Pancreas (tissue), 10 donors: ENCODE data around the gene PPIF. TPM values are rescaled to one million over a fixed set of nuclear protein-coding genes. Genes with fewer than 3 reads are reported as not detected.

Source experiments
- ATAC-seq, 4 donors: fragments of 200-7000 bp; cut with Tn5 transposase; one replicate each; pipeline versions ENCODE4 v1.8.0 to v1.9.1; 2020; ENCODE audit warnings: mild to moderate bottlenecking in 4 of 4, moderate library complexity in 4 of 4
- DNase-seq, 6 donors: peaks; one replicate each; pipeline ENCODE4 v3.0.0-alpha.2; 2020
- FAIRE-seq: peaks from 2 replicates; lab custom pipeline; 2012; peaks lifted over from hg19 to GRCh38; lab: Jason Lieb, UNC
- H3K27ac ChIP-seq, 4 donors: fragments of 200-600 bp; sonication (generic); 1 replicate in 3 of 4; 2 replicates in 1 of 4; pipeline versions ENCODE4 v1.5.0 to v1.8.0; 2020
- H3K27me3 ChIP-seq, 4 donors: fragments of 200-600 bp; one replicate each; pipeline ENCODE4 v1.8.0; 2021
- H3K36me3 ChIP-seq, 3 donors: fragments of 200-600 bp; sonication (generic) in 1 of 3; one replicate each; pipeline versions ENCODE4 v1.5.0 to v1.8.0; 2020 to 2021
- H3K4me1 ChIP-seq, 3 donors: fragments of 200-600 bp; one replicate each; pipeline ENCODE4 v1.8.0; 2021
- H3K4me3 ChIP-seq, 4 donors: fragments of 200-600 bp; sonication (generic) in 2 of 4; one replicate each; pipeline versions ENCODE4 v1.5.0 to v1.8.0; 2020 to 2021
- H3K9me3 ChIP-seq, 4 donors: fragments of 200-600 bp; one replicate each; pipeline ENCODE4 v1.8.0; 2021
- CTCF ChIP-seq, 4 donors: fragments of 200-600 bp; sonication (generic) in 3 of 4; IDR thresholded peaks; one replicate each; pipeline versions ENCODE4 v1.5.0 to v1.8.0; 2021; ENCODE audit warnings: antibody characterized with exemption in 4 of 4
- WGBS, 2 donors: extraction: QIAGEN DNeasy Blood & Tissue Kit; methylation state at CpG; one replicate each; pipeline ENCODE4 v1.1.7; 2013; 5-methylcytosine and 5-hydroxymethylcytosine counted together
- intact Hi-C, 3 donors: fragments of 100-400 bp; cut with DNase I; formaldehyde crosslinking; loops; one replicate each; pipeline versions ENCODE4 v1.11.1 to v1.14.2; 2022
- polyA plus RNA-seq, 2 donors: library from polyadenylated mRNA; stranded (reverse); fragments of 200-250 nt; gene quantifications; one replicate each; pipeline ENCODE4 v1.2.3, GENCODE V29; 2013
- total RNA-seq, 6 donors: library from RNA; stranded (reverse); fragmentation: NEBNext Ultra II Directional in 4 of 6; extraction: Animal tissue kit (Norgen Biotek cat#: 25700) in 4 of 6; gene quantifications; one replicate each; pipeline versions ENCODE4 v1.2.1 to v1.2.4, GENCODE V29; 2021 to 2023
- donor health status: healthy with polysubstance abuse.
- donor health status: DM: no; HTN: no; CAD: no; lungs with moderate emphysema.
- donor health status: DM: no; HTN: no; CAD: no.
- donor health status: control.
- donor health status: control.
- donor health status: Bipolar disorder and iron deficiency.
- donor health status: DM: yes; HTN: yes; CAD: no.
- donor health status: DM: no; HTN: no; CAD: no.
- donor health status: DM: no; HTN: no; CAD: no.
- donor health status: DM: yes; HTN: yes; CAD: no.

Gene PPIF
- total and polyA plus RNA-seq, 8 donors: 21.2 to 61.8 (median 42.0) TPM

GRCh38 chr10:79313320-79313719, 33.9 kb upstream of the PPIF start:
- 82 to 85% methylated on average over 8 of the region's 8 CpGs for WGBS, 2 donors
- intact Hi-C loops: no loop called here
- no peak for TF ChIP-seq CTCF (IDR thresholded peaks at IDR 0.05)
- no peak overlapping the region for H3K4me3 ChIP-seq
- H3K9me3 ChIP-seq: no peaks in the 10 kb centered on the region
- H3K27ac ChIP-seq: no peak overlapping the region
- DNase-seq (peak in 2 of 6 donors; percentile 4 to 23), ATAC-seq (no peak), FAIRE-seq (no peak)
- peaks cover 0 to 39% (median 11%) of the 10 kb centered on the region in 3 donors for H3K36me3 ChIP-seq
- no peaks in the 10 kb centered on the region for H3K4me1 ChIP-seq
- H3K27me3 ChIP-seq: no peaks in the 10 kb centered on the region

- Histone ChIP-seq H3K4me1 (no peaks in the 10 kb centered on the region), H3K27me3 (no peaks in the 10 kb centered on the region), H3K4me3 (no peak overlapping the region), H3K27ac (no peak overlapping the region), H3K36me3 (peaks cover 0 to 35% (median 5%) of the 10 kb centered on the region in 3 donors), H3K9me3 (no peaks in the 10 kb centered on the region)
- 91 to 94% methylated on average over 11 of the region's 11 CpGs for WGBS, 2 donors
- FAIRE-seq (no peak), ATAC-seq (no peak), DNase-seq (peak in 2 of 6 donors; percentile 19 to 48)
- intact Hi-C loops: no loop called here
- no peak for TF ChIP-seq CTCF (IDR thresholded peaks at IDR 0.05)
Observed at GRCh38 chr10:79313911-79314439, 33.3 kb upstream of the PPIF start.

GRCh38 chr10:79314761-79315601, 32.3 kb upstream of the PPIF start:
- ATAC-seq (no peak), FAIRE-seq (no peak), DNase-seq (peak in 3 of 6 donors; percentile 23 to 52 (median 44))
- Histone ChIP-seq H3K36me3 (peaks cover 0 to 25% (median 0%) of the 10 kb centered on the region in 3 donors), H3K27ac (no peak overlapping the region), H3K9me3 (no peaks in the 10 kb centered on the region), H3K4me3 (no peak overlapping the region), H3K4me1 (no peaks in the 10 kb centered on the region), H3K27me3 (no peaks in the 10 kb centered on the region)
- 85 to 88% methylated on average over 25 of the region's 25 CpGs for WGBS, 2 donors
- TF ChIP-seq CTCF (IDR thresholded peaks at IDR 0.05): no peak
- intact Hi-C loops: no loop called here

GRCh38 chr10:79315602-79315920, 31.7 kb upstream of the PPIF start:
- H3K36me3 ChIP-seq: peaks cover 0 to 20% (median 0%) of the 10 kb centered on the region in 3 donors
- no peaks in the 10 kb centered on the region for H3K4me1 ChIP-seq
- no peak overlapping the region for H3K27ac ChIP-seq
- peak in 3 of 6 donors; percentile 10 to 41 (median 25) for DNase-seq
- H3K9me3 ChIP-seq: no peaks in the 10 kb centered on the region
- 78 to 80% methylated on average over 11 of the region's 11 CpGs for WGBS, 2 donors
- H3K27me3 ChIP-seq: no peaks in the 10 kb centered on the region
- FAIRE-seq: no peak
- ATAC-seq: no peak
- no peak overlapping the region for H3K4me3 ChIP-seq
- intact Hi-C loops: no loop called here
- TF ChIP-seq CTCF (IDR thresholded peaks at IDR 0.05): no peak
